Measurements from ENCODE around the gene MICAL2.

DNA sequence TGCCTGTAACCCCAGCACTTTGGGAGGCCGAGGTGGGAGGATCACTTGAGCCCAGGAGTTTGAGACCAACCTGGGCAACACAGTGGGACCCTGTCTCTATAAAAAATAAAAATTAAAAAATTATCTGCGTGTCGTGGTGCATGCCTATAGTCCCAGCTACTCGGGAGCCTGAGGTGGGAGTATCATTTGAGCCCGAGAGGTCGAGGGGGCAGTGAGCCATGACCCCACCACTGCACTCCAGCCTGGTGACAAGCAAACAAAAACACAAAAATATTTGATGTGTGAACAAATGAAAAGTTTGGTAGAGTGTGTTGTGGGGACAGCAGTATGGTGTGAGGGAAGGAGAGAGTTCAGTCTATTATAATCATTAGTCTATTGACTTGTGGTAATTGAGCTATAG is 176.2 kb downstream of the MICAL2 start:
- TF ChIP-seq ZNF335 (CRISPR knock-in tag; IDR thresholded peaks at IDR 0.05) (no peak), CC2D1A (CRISPR knock-in tag; IDR thresholded peaks at IDR 0.05) (no peak), IRF2 (CRISPR knock-in tag; IDR thresholded peaks at IDR 0.05) (no peak), THAP11 (CRISPR knock-in tag; IDR thresholded peaks at IDR 0.05) (no peak), POLR2A (IDR thresholded peaks at IDR 0.05; ENCODE audit: insufficient read depth in 1 of 2, low read depth in 2 of 2, low read length in 2 of 2) (no peak), ZNF629 (CRISPR knock-in tag; conservative IDR thresholded peaks at IDR 0.05) (no peak)
